Colonic mucosa (tissue), 2 donors: ENCODE measurements around the gene RAB40A. TPM values are rescaled to one million over a fixed set of nuclear protein-coding genes. Genes with fewer than 3 reads are reported as not detected.

Source experiments
- total RNA-seq, 2 donors: library from RNA; stranded (reverse); fragmentation: NEBNext Ultra II Directional in 1 of 2; extraction: Animal tissue kit (Norgen Biotek cat#: 25700) in 1 of 2; gene quantifications; one replicate each; pipeline ENCODE4 v1.2.1, GENCODE V29; 2021
- donor health status: DM: no; HTN: no; CAD: no.
- donor health status: DM: no; HTN: no; CAD: no.

Gene RAB40A
- total RNA-seq, 2 donors from 2014 or later = 0.10 to 0.16 TPM

Other genes with a start within 250 kb of the RAB40A start
- gene TCEAL5, start 242.7 kb downstream of the RAB40A start, total RNA-seq = under 1 TPM in 1 of 2 donors, not detected in 1; 0.35 TPM
- gene BEX2, start 208.5 kb downstream of the RAB40A start, total RNA-seq = 1 to 10 TPM; 6.1 to 6.6 TPM
- 1 to 10 TPM in 1 of 2 donors, under 1 TPM in 1; 0.82 to 4.0 TPM for gene TCEAL7, start 189.2 kb downstream of the RAB40A start, total RNA-seq
- gene TCEAL9, start 163.0 kb downstream of the RAB40A start, total RNA-seq = 10 to 100 TPM; 23.9 to 34.7 TPM
- gene BEX3, start 143.0 kb downstream of the RAB40A start, total RNA-seq = 10 to 100 TPM; 33.7 to 44.9 TPM
- gene TCEAL4, start 66.0 kb upstream of the RAB40A start, total RNA-seq = 10 to 100 TPM; 19.0 to 21.1 TPM
- gene TCEAL3, start 88.5 kb upstream of the RAB40A start, total RNA-seq = 1 to 10 TPM; 4.9 to 7.8 TPM
- 10 to 100 TPM; 11.2 to 13.0 TPM for gene TCEAL1, start 109.5 kb upstream of the RAB40A start, total RNA-seq
- gene MORF4L2, start 167.2 kb upstream of the RAB40A start, total RNA-seq = 100 to 1,000 TPM; 198 to 266 TPM
- gene TMEM31, start 191.4 kb upstream of the RAB40A start, total RNA-seq = not detected